C4-2B (cell line): ENCODE results near the gene DNAJC2.

Experiments used
- ZFX ChIP-seq: fragments of 450-650 bp; IDR thresholded peaks from 2 replicates; pipeline ENCODE4 v1.6.1; 2017
- TF ChIP-seq, protein P1 (sequence below): fragments of 450-650 bp; conservative IDR thresholded peaks from 2 replicates; pipeline ENCODE4 v1.5.1; 2017; ENCODE audit warnings: mild to moderate bottlenecking

GRCh38 chr7:103338864-103339263 is 5.7 kb downstream of the DNAJC2 start:
- TF ChIP-seq, protein P1, sequence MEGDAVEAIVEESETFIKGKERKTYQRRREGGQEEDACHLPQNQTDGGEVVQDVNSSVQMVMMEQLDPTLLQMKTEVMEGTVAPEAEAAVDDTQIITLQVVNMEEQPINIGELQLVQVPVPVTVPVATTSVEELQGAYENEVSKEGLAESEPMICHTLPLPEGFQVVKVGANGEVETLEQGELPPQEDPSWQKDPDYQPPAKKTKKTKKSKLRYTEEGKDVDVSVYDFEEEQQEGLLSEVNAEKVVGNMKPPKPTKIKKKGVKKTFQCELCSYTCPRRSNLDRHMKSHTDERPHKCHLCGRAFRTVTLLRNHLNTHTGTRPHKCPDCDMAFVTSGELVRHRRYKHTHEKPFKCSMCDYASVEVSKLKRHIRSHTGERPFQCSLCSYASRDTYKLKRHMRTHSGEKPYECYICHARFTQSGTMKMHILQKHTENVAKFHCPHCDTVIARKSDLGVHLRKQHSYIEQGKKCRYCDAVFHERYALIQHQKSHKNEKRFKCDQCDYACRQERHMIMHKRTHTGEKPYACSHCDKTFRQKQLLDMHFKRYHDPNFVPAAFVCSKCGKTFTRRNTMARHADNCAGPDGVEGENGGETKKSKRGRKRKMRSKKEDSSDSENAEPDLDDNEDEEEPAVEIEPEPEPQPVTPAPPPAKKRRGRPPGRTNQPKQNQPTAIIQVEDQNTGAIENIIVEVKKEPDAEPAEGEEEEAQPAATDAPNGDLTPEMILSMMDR, result no peak
- no peak for TF ChIP-seq ZFX
